ENCODE data around the gene RABGGTA. TPM values are rescaled to one million over a fixed set of nuclear protein-coding genes. Genes with fewer than 3 reads are reported as not detected.

The RABGGTA gene
- total and polyA plus RNA-seq, 9 of the 15 experiments (the other 6 are each of a cell fraction or from before 2014, with no cell fraction given) = 4.5 to 24.2 (median 15.5) TPM

GRCh38 chr14:24243336-24243836, 28.0 kb downstream of the RABGGTA start:
- ATAC-seq (peak; percentile 0; the same call in 1 of the 3 replicates), DNase-seq (ENCODE audit: extremely low read depth in 1 of 4, low spot score in 3 of 4) (peak in 1 of 4 experiments; percentile 48), FAIRE-seq (peak; percentile 59)
- WGBS (ENCODE audit: insufficient coverage, low coverage, missing lambda C conversion rate) = 33% methylated on average over 4 of the region's 10 CpGs
- POLR2A ChIA-PET = interaction anchor here (0.6 to 1.9 kb wide), 10 partner anchors 9 to 149 kb away, joined by 3 to 18 read pairs (median 5); partner anchors contain the start of genes CIDEB, DHRS1 and NOP9
- H3K4me1 ChIP-seq (replicated peaks in 1 of 2; ENCODE audit: control insufficient read depth in 2 of 2, insufficient read depth in 2 of 2, low read length in 2 of 2) = peaks cover 13 to 15% of the 10 kb centered on the region in 2 experiments; a peak in 4 of 5 replicates
- H3K4me3 ChIP-seq = peak overlapping the region; percentile 59
- no peaks in the 10 kb centered on the region for H3K9me1 ChIP-seq (ENCODE audit: control insufficient read depth, insufficient read depth, low read length)
- intact Hi-C loops (cut with micrococcal nuclease) = loop anchor here (1.0 to 2.0 kb wide), 3 partner anchors 27 to 187 kb away; partner anchors contain the start of gene RABGGTA
- peak overlapping the region; percentile 77 to 95 for H3K9ac ChIP-seq (ENCODE audit: insufficient read depth in 1 of 2, low read depth in 2 of 2, low read length in 2 of 2)
- H3K36me3 ChIP-seq (ENCODE audit: control insufficient read depth, insufficient read depth, low read length) = peaks cover 28% of the 10 kb centered on the region
- peak overlapping the region; percentile 84 for H2AFZ ChIP-seq (ENCODE audit: low read depth, low read length)
- H4K20me1 ChIP-seq (replicated peaks; ENCODE audit: control insufficient read depth, insufficient read depth, low read length) = no peaks in the 10 kb centered on the region; the same call in 1 of the 2 replicates
- H3K27ac ChIP-seq (ENCODE audit: extremely low read depth, low read depth, low read length) = peak overlapping the region; percentile 98
- H3K4me2 ChIP-seq (ENCODE audit: insufficient read depth, low read length) = peak overlapping the region; percentile 88
- peaks cover 10% of the 10 kb centered on the region; the same call in 2 of the 3 replicates for H3K79me2 ChIP-seq (ENCODE audit: control insufficient read depth, insufficient read depth, low read length)
- BruUV-seq (replicated peaks) = no TSS peak
- CTCF ChIA-PET (ENCODE audit: low intra/inter-chr PET ratio) = interaction anchor here (1.4 to 3.0 kb wide), 2 partner anchors 53 to 65 kb away, joined by 5 to 41 read pairs; partner anchors contain the start of gene CIDEB
- H3K9me3 ChIP-seq (replicated peaks; ENCODE audit: control insufficient read depth, insufficient read depth, low read depth, low read length) = no peaks in the 10 kb centered on the region
- in situ Hi-C loops (cut with MboI) = loop anchor here (5.0 to 10.0 kb wide), 2 partner anchors 54 to 191 kb away; partner anchors contain the start of genes DHRS1 and NOP9
- H3K27me3 ChIP-seq (ENCODE audit: control insufficient read depth in 2 of 2, insufficient read depth in 2 of 2, low read length in 2 of 2) = no peaks in the 10 kb centered on the region
- TF ChIP-seq STAT5B (CRISPR knock-in tag; IDR thresholded peaks at IDR 0.05) = no peak
- TF ChIP-seq, protein P1, sequence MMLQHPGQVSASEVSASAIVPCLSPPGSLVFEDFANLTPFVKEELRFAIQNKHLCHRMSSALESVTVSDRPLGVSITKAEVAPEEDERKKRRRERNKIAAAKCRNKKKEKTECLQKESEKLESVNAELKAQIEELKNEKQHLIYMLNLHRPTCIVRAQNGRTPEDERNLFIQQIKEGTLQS (IDR thresholded peaks at IDR 0.05) = peak; percentile 67; the same call in 1 of the 2 replicates
- TF ChIP-seq, protein P1 (CRISPR knock-in tag; conservative IDR thresholded peaks at IDR 0.05) = no peak
- TF ChIP-seq SMARCE1 (IDR thresholded peaks at IDR 0.05) = peak; percentile 73
- no peak for TF ChIP-seq NFRKB (IDR thresholded peaks at IDR 0.05; ENCODE audit: low read depth)
- no peak for TF ChIP-seq WHSC1 (IDR thresholded peaks at IDR 0.05; ENCODE audit: low read length)
- 0 out of 2 replicates have a peak, but pooled peaks have one; percentile 39 for TF ChIP-seq SMARCA4 (IDR thresholded peaks at IDR 0.05)
- no peak for TF ChIP-seq YBX1 (IDR thresholded peaks at IDR 0.05)
- TF ChIP-seq BCOR (IDR thresholded peaks at IDR 0.05) = no peak
- TF ChIP-seq CHD7 (IDR thresholded peaks at IDR 0.05; ENCODE audit: low read depth, low read length) = no peak

Measured in K562 (cell line).